ENCODE results near the gene C1QTNF1.

GRCh38 chr17:79084291-79085153, 60.6 kb downstream of the C1QTNF1 start:
- TF ChIP-seq POLR2A (IDR thresholded peaks at IDR 0.05) (no peak), EP300 (IDR thresholded peaks at IDR 0.05) (no peak)
